GM19328 (cell line): ENCODE data around the gene TMCO2.
"Not testable (repeated sequence)": the region's sequence is repeated elsewhere in the genome, so short reads cannot be mapped to it uniquely, and the experiment has no call there.

ENCODE experiments used
- ATAC-seq: cut with Tn5 transposase; IDR thresholded peaks from one replicate; pipeline ENCODE4 v1.9.1; 2021; ENCODE audit warnings: mild to moderate bottlenecking, moderate library complexity; ENCODE audit not compliant: unreplicated experiment

The TMCO2 gene

DNA sequence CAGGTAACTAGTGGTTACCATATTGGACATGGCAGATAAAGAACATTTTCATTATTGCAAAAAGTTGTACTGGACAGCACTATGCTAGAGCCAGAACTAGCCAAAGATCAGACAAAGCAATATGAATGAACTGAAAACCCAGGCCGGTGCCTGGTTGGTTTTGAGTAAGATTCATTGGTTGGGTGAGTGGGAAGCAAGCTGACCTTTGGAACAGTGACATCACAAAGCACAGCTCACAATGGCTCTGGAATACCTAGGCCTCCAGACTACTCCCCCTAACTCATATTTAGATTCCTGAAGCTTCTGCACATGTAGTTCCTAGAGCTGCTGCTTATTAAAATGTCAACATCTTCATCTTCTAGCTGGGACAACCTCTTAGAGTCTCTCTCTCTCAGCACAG lies at the start of gene TMCO2:
TMCO2 (plus strand) TSS at position 283 of the 400 bp plus-strand sequence; CDS start at position 340, 57 bp downstream.
- no peak for ATAC-seq

DNA sequence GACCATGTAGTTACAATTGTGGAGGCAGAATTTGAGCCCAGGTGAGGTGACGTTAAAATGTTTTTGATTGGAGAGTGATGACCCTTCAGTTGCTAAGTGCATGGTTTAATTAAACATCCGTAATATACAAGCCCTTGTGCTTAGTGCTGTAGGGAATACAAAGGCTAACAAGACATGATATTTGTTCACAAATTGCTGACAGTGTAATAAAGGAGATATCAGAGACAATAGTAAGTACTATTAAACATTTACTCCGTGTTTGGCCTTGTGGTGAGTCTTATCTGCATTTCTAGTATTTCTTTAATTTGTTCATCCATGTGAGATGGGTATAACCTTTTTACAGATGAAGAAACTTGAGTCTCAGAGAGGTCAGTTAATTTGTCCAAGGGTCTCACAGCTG lies 48.6 kb upstream of the TMCO2 start:
- no peak for ATAC-seq

DNA sequence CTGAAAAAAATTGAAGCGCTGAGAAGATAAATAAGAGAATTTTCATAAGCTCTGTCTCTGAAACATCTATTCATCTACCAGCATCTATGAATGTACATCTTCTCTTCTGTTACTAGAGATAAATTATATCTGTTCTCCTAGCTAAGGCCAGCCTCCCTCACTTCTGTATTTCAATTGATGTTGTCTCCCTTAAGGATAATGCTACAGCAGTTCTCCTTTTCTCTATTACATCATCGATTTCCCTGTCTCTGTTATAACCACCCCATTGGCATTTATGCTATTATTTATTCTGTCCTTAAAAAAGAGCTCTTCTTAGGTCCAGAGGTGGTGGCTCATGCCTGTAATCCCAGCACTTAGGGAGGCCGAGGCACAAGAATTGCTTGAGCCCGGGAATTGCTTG lies 42.9 kb upstream of the TMCO2 start:
- ATAC-seq, result no peak

- no peak for ATAC-seq
Observed at GRCh38 chr1:40210511-40211204, 37.1 kb upstream of the TMCO2 start.

- ATAC-seq, result no peak
Observed at GRCh38 chr1:40218333-40218732, 29.4 kb upstream of the TMCO2 start.

DNA sequence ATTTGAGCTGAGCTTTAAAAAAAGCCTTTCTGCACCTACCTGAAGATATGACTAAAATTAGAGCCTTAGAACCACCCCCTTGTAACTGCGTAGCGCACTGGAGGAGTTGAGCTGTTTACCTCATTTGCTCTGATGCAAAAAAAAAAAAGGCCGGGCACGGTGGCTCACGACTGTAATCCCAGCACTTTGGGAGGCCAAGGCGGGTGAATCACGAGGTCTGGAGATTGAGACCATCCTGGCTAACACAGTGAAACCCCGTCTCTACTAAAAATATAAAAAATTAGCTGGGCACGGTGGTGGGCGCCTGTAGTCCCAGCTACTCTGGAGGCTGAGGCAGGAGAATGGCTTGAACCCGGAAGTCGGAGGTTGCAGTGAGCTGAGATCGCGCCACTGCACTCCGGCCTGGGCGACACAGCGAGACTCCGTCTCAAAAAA lies 26.2 kb upstream of the TMCO2 start:
- ATAC-seq, result not testable (repeated sequence)

GRCh38 chr1:40221977-40222772 lies 25.6 kb upstream of the TMCO2 start:
- no peak for ATAC-seq

DNA sequence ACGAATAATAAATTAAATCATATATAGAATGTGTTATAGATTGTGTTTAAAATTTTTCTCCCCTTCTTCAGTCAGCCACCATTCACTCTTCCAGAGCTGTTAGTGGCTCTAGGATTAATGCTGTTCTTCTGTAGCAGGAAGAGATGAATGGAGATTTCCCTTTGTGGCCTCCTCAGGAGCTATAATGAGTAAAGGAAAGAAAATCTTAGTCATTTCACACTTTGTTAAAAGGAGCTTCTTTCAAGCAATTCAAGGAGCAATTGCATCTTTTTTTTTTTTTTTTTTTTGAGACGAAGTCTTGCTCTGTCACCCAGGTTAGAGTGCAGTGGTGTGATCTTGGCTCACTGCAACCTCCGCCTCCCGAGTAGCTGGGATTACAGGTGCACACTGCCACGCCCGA lies 23.7 kb upstream of the TMCO2 start:
- ATAC-seq, result no peak

- no peak for ATAC-seq
Observed at GRCh38 chr1:40226192-40226591, 21.5 kb upstream of the TMCO2 start.

DNA sequence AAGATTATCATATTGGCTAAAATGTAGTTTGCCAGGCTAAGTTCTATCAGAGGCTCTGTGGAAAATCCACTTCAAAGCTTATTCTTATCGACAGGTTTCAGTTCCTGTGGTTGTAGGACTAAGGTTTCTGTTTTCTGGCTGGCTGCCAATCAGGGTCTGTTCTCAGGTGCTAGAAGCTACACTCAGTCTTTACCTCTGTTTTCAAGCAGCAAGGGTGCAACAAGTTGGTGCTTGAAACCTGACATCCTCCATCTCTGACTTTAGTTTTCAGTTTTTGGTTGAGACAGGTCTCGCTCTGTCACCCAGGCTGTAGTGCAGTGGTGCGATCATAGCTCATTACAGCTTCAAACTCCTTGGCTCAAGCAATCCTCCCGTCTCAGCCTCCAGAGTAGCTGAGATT lies 15.3 kb upstream of the TMCO2 start:
- ATAC-seq, result peak; percentile 92

DNA sequence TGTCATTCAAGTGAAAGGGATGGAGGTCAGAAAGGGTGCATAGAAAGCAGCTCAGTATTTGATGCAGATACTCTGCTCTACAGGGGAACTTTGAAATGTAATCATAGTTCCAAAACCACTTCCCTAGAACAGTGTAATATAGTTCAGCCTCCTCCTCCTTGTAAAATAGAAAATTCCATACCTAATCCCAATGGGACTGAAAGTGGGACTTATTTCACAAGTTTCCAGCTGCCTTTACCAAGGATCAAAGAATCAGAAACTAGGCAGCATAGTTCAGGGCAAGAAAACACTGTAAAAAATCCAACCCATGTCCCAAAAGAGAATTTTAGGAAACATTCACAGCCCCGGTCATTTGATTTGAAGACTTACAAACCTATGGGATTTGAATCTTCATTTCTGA lies 8.1 kb upstream of the TMCO2 start:
- no peak for ATAC-seq

DNA sequence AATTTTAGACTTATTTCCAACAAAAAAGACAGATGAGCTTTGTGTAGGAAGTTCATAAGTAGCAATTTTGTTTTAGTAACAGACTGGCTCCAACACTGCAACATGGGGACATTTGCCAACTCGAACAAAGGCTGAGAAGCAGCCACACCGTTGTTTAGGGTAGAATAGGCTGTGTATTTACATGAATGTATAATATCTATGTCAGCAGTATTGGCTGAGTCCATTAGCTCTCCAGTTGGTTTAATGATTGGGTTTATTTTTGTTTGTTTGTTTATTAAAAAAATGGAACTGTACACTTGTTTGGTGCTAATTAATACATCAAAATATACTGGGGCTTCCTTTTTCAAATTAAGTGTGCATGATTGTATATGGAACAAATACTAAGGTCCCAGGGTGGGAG lies 7.3 kb upstream of the TMCO2 start:
- ATAC-seq, result no peak

DNA sequence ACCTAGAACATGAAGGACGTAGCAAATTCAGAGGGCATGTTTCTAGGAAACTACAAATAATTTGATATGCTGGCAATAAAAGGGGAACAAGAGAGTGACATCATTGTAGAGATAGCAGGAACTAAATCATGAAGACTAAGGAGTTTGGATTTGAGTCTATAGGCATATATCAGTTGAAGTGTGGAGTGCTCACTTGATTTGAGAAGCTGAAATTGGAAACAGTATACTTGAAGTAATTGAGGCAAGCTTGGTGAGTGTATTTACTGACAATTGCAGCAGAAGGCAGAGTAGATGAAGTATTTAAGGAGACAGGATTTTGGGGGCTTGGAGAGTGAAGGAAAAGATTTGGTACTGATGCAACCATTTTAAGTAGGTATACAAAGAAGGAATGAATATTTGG lies 6.4 kb upstream of the TMCO2 start:
- no peak for ATAC-seq

GRCh38 chr1:40243351-40243750 lies 4.4 kb upstream of the TMCO2 start:
- no peak for ATAC-seq

- ATAC-seq, result no peak
Observed at GRCh38 chr1:40244138-40244744, 3.5 kb upstream of the TMCO2 start.

DNA sequence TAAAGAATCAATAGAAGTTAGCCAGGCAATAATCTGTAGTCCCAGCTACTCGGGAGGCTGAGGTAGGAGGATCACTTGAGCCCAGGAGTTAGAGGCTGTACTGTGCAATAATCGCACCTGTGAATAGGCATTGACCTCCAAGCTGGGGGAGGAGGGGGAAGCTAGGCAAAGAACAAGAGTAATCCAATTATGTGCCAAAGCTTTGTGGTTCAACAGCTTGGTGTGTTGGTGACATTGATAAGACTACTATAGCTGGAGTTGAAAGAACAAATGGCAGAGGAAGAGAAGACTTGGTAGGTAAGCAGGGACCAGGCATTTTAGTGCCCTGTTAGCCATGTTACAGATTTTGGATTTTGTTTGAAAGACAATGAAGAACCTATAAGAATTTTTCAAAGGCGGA lies 2.1 kb upstream of the TMCO2 start:
- ATAC-seq, result no peak

GRCh38 chr1:40248412-40248811 lies 675 bp downstream of the TMCO2 start:
- no peak for ATAC-seq

DNA sequence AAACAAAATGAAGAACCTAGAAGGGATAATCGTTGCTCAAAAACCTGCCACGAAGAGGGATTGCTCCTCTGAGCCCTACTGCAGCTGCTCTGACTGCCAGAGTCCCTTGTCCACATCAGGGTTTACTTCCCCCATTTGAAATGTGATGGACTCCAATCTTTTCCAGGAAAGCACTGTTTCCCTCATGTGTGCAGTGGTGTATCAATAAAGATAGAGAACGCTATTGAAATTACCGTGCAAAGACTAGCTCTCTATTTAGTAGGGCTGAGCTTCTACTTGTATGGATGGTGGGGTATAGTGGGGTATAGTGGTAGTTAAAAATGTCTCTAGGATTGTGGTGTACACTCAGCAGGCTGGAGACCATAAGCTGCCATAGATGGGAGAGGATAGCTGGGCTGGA lies 3.7 kb downstream of the TMCO2 start:
- ATAC-seq, result no peak

DNA sequence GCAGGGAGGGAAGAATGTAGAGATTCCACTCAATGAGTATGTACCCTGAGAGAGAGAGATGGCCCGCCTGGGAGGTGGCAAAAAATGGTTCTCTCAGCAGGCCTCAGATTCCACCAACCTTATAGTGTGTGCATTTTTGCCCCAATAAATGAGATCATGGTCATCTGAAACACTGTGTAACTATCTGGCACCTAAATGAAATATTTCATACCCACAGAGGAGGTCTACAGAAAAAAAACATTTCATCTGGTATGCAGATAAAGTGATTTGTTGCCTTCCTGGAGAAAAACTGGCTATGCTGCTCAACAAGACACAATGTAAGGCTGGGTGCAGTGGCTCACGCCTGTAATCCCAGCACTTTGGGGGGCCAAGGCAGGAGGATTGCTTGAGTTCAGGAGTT lies 4.9 kb downstream of the TMCO2 start:
- no peak for ATAC-seq

DNA sequence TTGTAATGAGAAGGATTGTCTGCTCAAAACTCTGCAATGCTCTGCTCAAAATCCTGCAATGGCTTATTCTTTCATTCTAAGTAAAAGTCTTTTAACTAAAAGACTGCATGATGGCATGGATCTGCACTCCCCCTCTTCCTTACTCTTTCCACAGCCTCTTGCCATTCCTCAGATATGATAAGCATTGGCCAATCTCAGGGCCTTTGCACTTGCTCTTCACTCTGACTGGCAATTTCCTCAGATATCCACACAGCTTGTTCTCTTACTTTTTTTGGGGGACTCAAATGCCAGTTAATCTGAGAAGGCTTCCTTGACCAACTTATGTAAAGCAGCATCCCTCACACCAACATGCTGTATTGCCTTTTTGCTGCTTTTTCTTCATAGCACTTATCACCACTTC lies 7.5 kb downstream of the TMCO2 start:
- ATAC-seq, result no peak

GRCh38 chr1:40256401-40257084 lies 8.8 kb downstream of the TMCO2 start:
- no peak for ATAC-seq
